SK-N-SH (cell line): ENCODE measurements around the gene WASF2. TPM values are rescaled to one million over a fixed set of nuclear protein-coding genes. Genes with fewer than 3 reads are reported as not detected.

ENCODE experiments used
- CTCF ChIA-PET: fragments of 300-600, 350-600 bp; formaldehyde crosslinking; extraction: SDS; loops from one replicate; lab custom pipeline; 2021; lab: Yijun Ruan, JAX
- POLR2A ChIA-PET: fragments of 350-600 bp; sonication (Branson Sonifier 250); formaldehyde crosslinking; extraction: SDS; loops from one replicate; lab custom pipeline; 2020; ENCODE audit warnings: antibody characterized with exemption, inconsistent platforms; lab: Yijun Ruan, JAX
- DNase-seq: peaks from one replicate; pipeline ENCODE4 v3.0.0; 2012
- H2AFZ ChIP-seq: fragments of 200-600 bp; sonication (generic); 2 replicates; pipeline ENCODE4 v1.8.1; 2016; ENCODE audit warnings: antibody characterized with exemption, mild to moderate bottlenecking, low read depth
- H3F3A ChIP-seq: fragments of 200-600 bp; sonication (generic); replicated peaks from 2 replicates; pipeline ENCODE3; 2016; ENCODE audit warnings: antibody characterized with exemption, mild to moderate bottlenecking; ENCODE audit not compliant: insufficient read depth
- H3K27ac ChIP-seq, 2 experiments: fragments of 200-500 bp in 1 of 2; fragments of 200-600 bp in 1 of 2; sonication (Bioruptor generic) in 1 of 2; sonication (generic), shearing (Covaris generic) in 1 of 2; 2 replicates each; pipeline versions ENCODE4 v1.5.1 to v1.6.1; 2014 to 2016; ENCODE audit warnings: low read depth in 2 of 2, inconsistent platforms in 1 of 2, low read length in 1 of 2, mild to moderate bottlenecking in 1 of 2, mixed read lengths in 1 of 2
- H3K27me3 ChIP-seq: fragments of 200-600 bp; sonication (generic), shearing (Covaris generic); 2 replicates; pipeline ENCODE4 v1.6.1; 2016; ENCODE audit warnings: mixed run types; ENCODE audit not compliant: insufficient read depth
- H3K36me3 ChIP-seq, 2 experiments: fragments of 200-500 bp in 1 of 2; fragments of 200-600 bp in 1 of 2; sonication (Bioruptor generic) in 1 of 2; sonication (generic) in 1 of 2; replicated peaks in 1 of 2; 2 replicates each; pipeline versions ENCODE3 to v1.5.1; 2014 to 2016; ENCODE audit warnings: low read length in 1 of 2, mild to moderate bottlenecking in 1 of 2; ENCODE audit not compliant: insufficient read depth in 2 of 2, control insufficient read depth in 1 of 2
- H3K4me1 ChIP-seq, 2 experiments: fragments of 200-500 bp in 1 of 2; fragments of 200-600 bp in 1 of 2; sonication (Bioruptor generic) in 1 of 2; sonication (generic), shearing (Covaris generic) in 1 of 2; 2 replicates each; pipeline versions ENCODE4 v1.5.1 to v1.6.1; 2014 to 2016; ENCODE audit warnings: low read depth in 1 of 2, low read length in 1 of 2, mixed run types in 1 of 2; ENCODE audit not compliant: insufficient read depth in 2 of 2, control insufficient read depth in 1 of 2
- H3K4me2 ChIP-seq: fragments of 200-600 bp; sonication (generic), shearing (Covaris generic); 2 replicates; pipeline ENCODE4 v1.6.1; 2017; ENCODE audit warnings: mixed run types
- H3K4me3 ChIP-seq, 2 experiments: fragments of 200-500 bp in 1 of 2; fragments of 200-600 bp in 1 of 2; sonication (Bioruptor generic) in 1 of 2; sonication (generic), shearing (Covaris generic) in 1 of 2; 2 replicates each; pipeline versions ENCODE4 v1.5.1 to v1.8.1; 2014 to 2016; ENCODE audit warnings: low read depth in 2 of 2, inconsistent platforms in 1 of 2, low read length in 1 of 2, mild to moderate bottlenecking in 1 of 2, mixed read lengths in 1 of 2, moderate library complexity in 1 of 2
- H3K79me2 ChIP-seq: fragments of 200-600 bp; sonication (generic); 2 replicates; pipeline ENCODE4 v1.8.1; 2017; ENCODE audit warnings: mild to moderate bottlenecking; ENCODE audit not compliant: insufficient read depth
- H3K9ac ChIP-seq: fragments of 200-600 bp; sonication (generic); 2 replicates; pipeline ENCODE4 v1.6.1; 2017; ENCODE audit warnings: mixed run types
- H3K9me2 ChIP-seq: fragments of 200-600 bp; sonication (generic); 2 replicates; pipeline ENCODE4 v1.6.1; 2017; ENCODE audit warnings: mixed run types
- H3K9me3 ChIP-seq: fragments of 200-600 bp; sonication (generic); 2 replicates; pipeline ENCODE4 v1.6.1; 2017; ENCODE audit warnings: mixed run types, mild to moderate bottlenecking, moderate library complexity
- H4K20me1 ChIP-seq: fragments of 200-600 bp; sonication (generic); 2 replicates; pipeline ENCODE4 v1.6.1; 2017; ENCODE audit warnings: mild to moderate bottlenecking, mixed run types; ENCODE audit not compliant: insufficient read depth
- CTCF ChIP-seq: fragments of 200-600 bp; sonication (generic); IDR thresholded peaks from 2 replicates; pipeline ENCODE4 v1.6.1; 2017; ENCODE audit warnings: antibody characterized with exemption, mild to moderate bottlenecking, moderate library complexity
- GATA2 ChIP-seq: sonication (generic); formaldehyde crosslinking; IDR thresholded peaks from 2 replicates; pipeline ENCODE4 v1.5.0; 2020; ENCODE audit warnings: mild to moderate bottlenecking, missing genetic modification reagents
- JUND ChIP-seq: IDR thresholded peaks from 2 replicates; pipeline ENCODE4 v1.4.0; 2012
- MXI1 ChIP-seq: IDR thresholded peaks from 2 replicates; pipeline ENCODE4 v1.6.1; 2012; ENCODE audit warnings: mild to moderate bottlenecking, low read depth, low read length, improper control_type of control experiment
- RAD21 ChIP-seq: IDR thresholded peaks from 2 replicates; pipeline ENCODE4 v1.6.1; 2012; ENCODE audit warnings: mild to moderate bottlenecking, low read length
- RFX5 ChIP-seq: IDR thresholded peaks from 2 replicates; pipeline ENCODE4 v1.6.1; 2012; ENCODE audit warnings: mild to moderate bottlenecking, improper control_type of control experiment, low read length
- SIN3A ChIP-seq: IDR thresholded peaks from 2 replicates; pipeline ENCODE4 v1.6.1; 2012; ENCODE audit warnings: low read depth, mild to moderate bottlenecking, low read length, moderate library complexity, borderline replicate concordance
- SMC3 ChIP-seq: IDR thresholded peaks from 2 replicates; pipeline ENCODE4 v1.6.1; 2012; ENCODE audit warnings: low read depth, low read length, improper control_type of control experiment
- USF1 ChIP-seq: IDR thresholded peaks from 2 replicates; pipeline ENCODE4 v1.4.0; 2012; ENCODE audit warnings: low read depth, borderline replicate concordance
- USF2 ChIP-seq: fragments of 150-350 bp; IDR thresholded peaks from 2 replicates; pipeline ENCODE4 v1.6.1; 2017; ENCODE audit warnings: antibody characterized with exemption, low read length, low read depth, borderline replicate concordance
- WGBS: methylation state at CpG from one replicate; pipeline ENCODE4 v1.1.6; 2017; ENCODE audit warnings: low lambda C conversion rate; 5-methylcytosine and 5-hydroxymethylcytosine counted together
- polyA plus RNA-seq, 3 experiments: library from polyadenylated mRNA; depleted of rRNA; stranded (reverse); fragments of >200 nt; gene quantifications; 2 replicates each; pipeline ENCODE4 v1.2.3, GENCODE V29; 2012

WASF2 gene
- polyA plus RNA-seq, 1 of the 3 experiments (the other 2 are of a cell fraction) = 27.1 TPM

- TF ChIP-seq USF1 (no peak), RAD21 (peak; percentile 89), SIN3A (no peak), RFX5 (peak; percentile 37; the same call in 1 of the 2 replicates), GATA2 (CRISPR knock-in tag) (no peak), USF2 (no peak), CTCF (peak; percentile 95), SMC3 (peak; percentile 80), MXI1 (peak; percentile 42; the same call in 1 of the 2 replicates)
- TF ChIP-seq, all 33 proteins: peak for 5
- POLR2A ChIA-PET = interaction anchor here (0.6 to 2.1 kb wide), 4 partner anchors 29 to 99 kb away, joined by 3 to 14 read pairs (median 4); partner anchors contain the start of gene MAP3K6
- WGBS = 6% methylated on average over 5 of the region's 10 CpGs
- Histone ChIP-seq H3K27me3 (no peaks in the 10 kb centered on the region), H3K4me2 (no peak overlapping the region), H3F3A (peaks cover 12% of the 10 kb centered on the region), H3K9me2 (no peaks in the 10 kb centered on the region), H4K20me1 (no peaks in the 10 kb centered on the region), H3K9ac (no peak overlapping the region), H3K36me3 (no peaks in the 10 kb centered on the region), H3K4me3 (no peak overlapping the region; a peak in 1 of 4 replicates), H2AFZ (no peak overlapping the region), H3K4me1 (peaks cover 0 to 28% of the 10 kb centered on the region in 2 experiments; a peak in 2 of 4 replicates), H3K27ac (peak overlapping the region; percentile 15 to 18; a peak in 2 of 4 replicates), H3K79me2 (peaks cover 11% of the 10 kb centered on the region; the same call in 1 of the 2 replicates), H3K9me3 (no peaks in the 10 kb centered on the region)
- CTCF ChIA-PET = interaction anchor here (0.6 to 20.0 kb wide), 58 partner anchors 8 to 877 kb away, joined by 3 to 731 read pairs (median 4); partner anchors contain the start of genes AHDC1, CD164L2, MAP3K6 and SYTL1
- peak; percentile 88 for DNase-seq
Measured at GRCh38 chr1:27395441-27396195, 94.3 kb downstream of the WASF2 start.

GRCh38 chr1:27394925-27395324 lies 95.0 kb downstream of the WASF2 start:
- peaks cover 11% of the 10 kb centered on the region; the same call in 1 of the 2 replicates for H3K79me2 ChIP-seq
- TF ChIP-seq JUND = no peak
- no peaks in the 10 kb centered on the region for H3K9me2 ChIP-seq
- no peak for DNase-seq
- H2AFZ ChIP-seq = no peak overlapping the region
- H3K4me2 ChIP-seq = no peak overlapping the region
- H3K9me3 ChIP-seq = no peaks in the 10 kb centered on the region
- 86% methylated on average over 1 of the region's 1 CpG for WGBS
- H3K27me3 ChIP-seq = no peaks in the 10 kb centered on the region; the same call in 1 of the 2 replicates
- CTCF ChIA-PET = interaction anchor here (0.7 to 20.0 kb wide), 44 partner anchors 8 to 350 kb away, joined by 3 to 731 read pairs (median 5); partner anchors contain the start of genes AHDC1, MAP3K6 and SYTL1
- H3K4me1 ChIP-seq = peaks cover 0 to 28% of the 10 kb centered on the region in 2 experiments; a peak in 2 of 4 replicates
- no peaks in the 10 kb centered on the region for H4K20me1 ChIP-seq
- POLR2A ChIA-PET = interaction anchor here (0.6 to 2.1 kb wide), 4 partner anchors 29 to 99 kb away, joined by 3 to 14 read pairs (median 4); partner anchors contain the start of gene MAP3K6
- peaks cover 12% of the 10 kb centered on the region for H3F3A ChIP-seq
- no peak overlapping the region for H3K4me3 ChIP-seq
- no peak overlapping the region for H3K9ac ChIP-seq
- peak overlapping the region in 1 of 2 experiments; percentile 15; a peak in 1 of 4 replicates for H3K27ac ChIP-seq
- H3K36me3 ChIP-seq = no peaks in the 10 kb centered on the region
